Osteocyte (in vitro differentiated cells): ENCODE measurements around the gene LMF2. TPM values are rescaled to one million over a fixed set of nuclear protein-coding genes. Genes with fewer than 3 reads are reported as not detected.
"Not testable (repeated sequence)": the region's sequence is repeated elsewhere in the genome, so short reads cannot be mapped to it uniquely, and the experiment has no call there.

ENCODE experiments used
- DNase-seq: peaks from one replicate; pipeline ENCODE4 v3.0.0; 2021; ENCODE audit warnings: mixed read lengths; ENCODE audit not compliant: unreplicated experiment; ENCODE audit errors: extremely low spot score
- H3K27ac Mint-ChIP-seq: one replicate; pipeline ENCODE4 v1.8.0; 2021; ENCODE audit warnings: mild to moderate bottlenecking, mixed read lengths; ENCODE audit not compliant: unreplicated experiment
- H3K27me3 Mint-ChIP-seq: one replicate; pipeline ENCODE4 v1.8.0; 2021; ENCODE audit warnings: mixed read lengths; ENCODE audit not compliant: unreplicated experiment
- H3K36me3 Mint-ChIP-seq: one replicate; pipeline ENCODE4 v1.8.0; 2021; ENCODE audit warnings: mixed read lengths; ENCODE audit not compliant: unreplicated experiment
- H3K4me1 Mint-ChIP-seq: one replicate; pipeline ENCODE4 v1.8.0; 2021; ENCODE audit warnings: mixed read lengths; ENCODE audit not compliant: unreplicated experiment
- H3K4me3 Mint-ChIP-seq: one replicate; pipeline ENCODE4 v1.8.0; 2021; ENCODE audit warnings: mild to moderate bottlenecking, moderate library complexity, mixed read lengths; ENCODE audit not compliant: unreplicated experiment
- H3K9me3 Mint-ChIP-seq: one replicate; pipeline ENCODE4 v1.8.0; 2021; ENCODE audit warnings: mixed read lengths; ENCODE audit not compliant: unreplicated experiment
- total RNA-seq: library from RNA; stranded (reverse); gene quantifications from 2 replicates; pipeline ENCODE4 v1.2.1, GENCODE V29; 2021
- TF ChIP-seq, protein P1 (sequence below): fragments of 200-600 bp; sonication (generic); IDR thresholded peaks from 2 replicates; pipeline ENCODE4 v1.5.0; 2021; ENCODE audit warnings: antibody characterized with exemption, mild to moderate bottlenecking, moderate library complexity

The LMF2 gene
- total RNA-seq, 1 donor from 2014 or later, result 107 TPM

DNA sequence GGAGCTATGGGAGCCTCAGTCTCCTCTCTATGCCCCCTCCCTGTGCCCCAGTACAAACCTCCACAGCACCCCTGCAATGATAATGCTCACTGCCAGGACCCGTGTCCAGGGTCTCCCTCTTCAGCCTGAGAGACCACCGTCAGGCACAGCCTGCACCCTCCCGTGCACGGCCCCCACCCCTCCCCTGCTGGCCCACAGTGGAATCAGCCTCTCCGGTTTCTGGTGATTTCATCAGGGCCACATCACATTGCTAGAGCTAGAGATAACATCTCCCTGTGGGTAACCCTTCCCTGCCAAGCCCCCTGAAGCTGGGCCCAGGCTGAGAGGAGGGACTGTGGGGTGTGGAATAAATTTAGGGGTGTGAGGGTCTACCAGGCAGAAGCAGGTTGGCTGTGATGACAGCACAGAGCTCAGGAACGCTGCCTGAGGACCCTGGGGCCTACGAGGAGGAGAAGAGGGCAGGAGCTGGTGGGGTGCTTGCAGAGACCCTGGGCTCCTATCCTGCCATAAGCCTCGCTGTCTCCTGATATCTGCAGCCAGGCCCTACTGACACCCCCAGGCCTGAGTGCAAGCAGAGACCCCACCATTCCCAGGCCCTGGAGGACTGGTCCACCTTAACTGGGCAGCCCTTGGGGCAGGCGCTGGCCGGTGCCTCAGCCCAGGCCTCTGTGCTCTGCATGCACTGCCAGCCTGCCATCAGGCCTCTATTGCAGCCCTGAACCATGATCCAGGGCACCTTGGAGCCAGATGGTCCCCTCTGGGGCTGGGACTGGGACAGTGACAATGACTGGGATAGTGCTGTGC, 38.2 kb upstream of the LMF2 start, which contains the start of gene KLHDC7B:
Gene KLHDC7B, plus strand, starts transcription at position 378 of the 804 bp plus-strand sequence. Its CDS starts 345 bp downstream, at position 723.
- peak within 1 kb of the TSS; percentile 50 for H3K27ac Mint-ChIP-seq
- no peaks in the 10 kb centered on the region for H3K36me3 Mint-ChIP-seq
- H3K9me3 Mint-ChIP-seq, result no peaks in the 10 kb centered on the region
- TF ChIP-seq, protein P1, sequence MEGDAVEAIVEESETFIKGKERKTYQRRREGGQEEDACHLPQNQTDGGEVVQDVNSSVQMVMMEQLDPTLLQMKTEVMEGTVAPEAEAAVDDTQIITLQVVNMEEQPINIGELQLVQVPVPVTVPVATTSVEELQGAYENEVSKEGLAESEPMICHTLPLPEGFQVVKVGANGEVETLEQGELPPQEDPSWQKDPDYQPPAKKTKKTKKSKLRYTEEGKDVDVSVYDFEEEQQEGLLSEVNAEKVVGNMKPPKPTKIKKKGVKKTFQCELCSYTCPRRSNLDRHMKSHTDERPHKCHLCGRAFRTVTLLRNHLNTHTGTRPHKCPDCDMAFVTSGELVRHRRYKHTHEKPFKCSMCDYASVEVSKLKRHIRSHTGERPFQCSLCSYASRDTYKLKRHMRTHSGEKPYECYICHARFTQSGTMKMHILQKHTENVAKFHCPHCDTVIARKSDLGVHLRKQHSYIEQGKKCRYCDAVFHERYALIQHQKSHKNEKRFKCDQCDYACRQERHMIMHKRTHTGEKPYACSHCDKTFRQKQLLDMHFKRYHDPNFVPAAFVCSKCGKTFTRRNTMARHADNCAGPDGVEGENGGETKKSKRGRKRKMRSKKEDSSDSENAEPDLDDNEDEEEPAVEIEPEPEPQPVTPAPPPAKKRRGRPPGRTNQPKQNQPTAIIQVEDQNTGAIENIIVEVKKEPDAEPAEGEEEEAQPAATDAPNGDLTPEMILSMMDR, result no peak
- H3K4me3 Mint-ChIP-seq, result no peak within 1 kb of the TSS
- H3K4me1 Mint-ChIP-seq, result no peaks in the 10 kb centered on the region
- no peaks in the 10 kb centered on the region for H3K27me3 Mint-ChIP-seq
- no peak for DNase-seq

DNA sequence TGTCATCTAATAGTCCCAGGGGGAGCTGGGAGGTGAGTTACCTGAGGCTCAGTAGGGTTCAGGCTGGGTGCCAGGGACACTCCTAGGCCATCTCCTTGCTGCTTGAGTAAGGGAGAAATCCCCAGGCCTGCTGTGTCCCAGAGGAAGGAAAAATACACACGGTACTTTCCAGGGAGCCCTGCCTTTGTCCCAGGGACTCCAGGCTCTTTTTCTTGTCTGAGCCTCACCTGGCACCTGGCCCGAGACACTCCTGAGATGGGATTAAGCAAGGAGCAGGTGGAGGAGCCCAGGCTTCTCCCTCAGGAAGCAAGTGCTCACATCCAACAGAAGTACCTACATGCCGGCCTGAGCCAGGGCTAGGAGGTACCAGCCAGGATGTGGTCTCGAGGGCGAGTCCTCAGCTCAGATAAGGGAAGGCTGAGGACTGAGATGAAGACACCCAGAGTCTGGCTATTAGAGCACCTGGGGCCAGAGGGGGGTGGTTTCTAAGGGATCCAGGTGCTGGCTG, 37.3 kb upstream of the LMF2 start:
- peaks cover under 1% of the 10 kb centered on the region for H3K4me1 Mint-ChIP-seq
- TF ChIP-seq, protein P1, result no peak
- no peak overlapping the region for H3K4me3 Mint-ChIP-seq
- no peak overlapping the region for H3K27ac Mint-ChIP-seq
- H3K36me3 Mint-ChIP-seq, result no peaks in the 10 kb centered on the region
- H3K9me3 Mint-ChIP-seq, result no peaks in the 10 kb centered on the region
- no peak for DNase-seq
- no peaks in the 10 kb centered on the region for H3K27me3 Mint-ChIP-seq

DNA sequence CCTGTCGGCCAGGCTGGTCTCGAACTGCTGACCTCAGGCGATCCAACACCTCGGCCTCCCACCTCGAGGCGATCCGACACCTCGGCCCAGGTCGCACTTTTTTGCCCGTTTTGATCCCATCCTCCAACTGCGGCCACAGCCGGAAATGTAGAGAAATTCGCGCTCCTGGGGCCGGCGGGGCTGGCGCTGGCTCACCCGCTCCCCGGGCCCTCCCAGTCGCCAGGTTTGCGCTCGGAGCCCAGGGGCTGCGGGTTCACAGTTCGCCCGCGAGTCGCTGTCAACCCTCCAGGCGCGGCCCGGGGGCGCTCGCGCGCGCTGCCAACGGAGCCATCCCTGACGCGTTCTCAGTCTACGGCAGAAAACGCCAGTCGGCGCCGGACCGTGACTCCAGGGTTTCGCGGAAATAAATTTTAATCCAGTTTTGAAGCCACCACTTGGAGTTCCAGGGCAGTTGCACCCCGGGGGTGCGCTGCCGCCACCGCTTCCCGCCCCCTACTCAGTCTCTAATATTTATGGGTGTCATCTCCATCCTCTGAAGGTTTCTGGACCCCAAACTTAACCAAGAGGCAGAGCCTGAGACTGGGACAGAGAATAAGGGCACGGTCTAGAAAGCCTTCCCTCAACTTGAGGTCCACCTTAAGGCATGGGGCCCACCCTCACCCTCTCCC, 36.7 kb upstream of the LMF2 start:
- no peaks in the 10 kb centered on the region for H3K36me3 Mint-ChIP-seq
- H3K4me1 Mint-ChIP-seq, result peaks cover 6% of the 10 kb centered on the region
- DNase-seq, result peak; percentile 90
- H3K9me3 Mint-ChIP-seq, result no peaks in the 10 kb centered on the region
- no peak overlapping the region for H3K27ac Mint-ChIP-seq
- TF ChIP-seq, protein P1, result peak; percentile 62
- H3K4me3 Mint-ChIP-seq, result no peak overlapping the region
- no peaks in the 10 kb centered on the region for H3K27me3 Mint-ChIP-seq

DNA sequence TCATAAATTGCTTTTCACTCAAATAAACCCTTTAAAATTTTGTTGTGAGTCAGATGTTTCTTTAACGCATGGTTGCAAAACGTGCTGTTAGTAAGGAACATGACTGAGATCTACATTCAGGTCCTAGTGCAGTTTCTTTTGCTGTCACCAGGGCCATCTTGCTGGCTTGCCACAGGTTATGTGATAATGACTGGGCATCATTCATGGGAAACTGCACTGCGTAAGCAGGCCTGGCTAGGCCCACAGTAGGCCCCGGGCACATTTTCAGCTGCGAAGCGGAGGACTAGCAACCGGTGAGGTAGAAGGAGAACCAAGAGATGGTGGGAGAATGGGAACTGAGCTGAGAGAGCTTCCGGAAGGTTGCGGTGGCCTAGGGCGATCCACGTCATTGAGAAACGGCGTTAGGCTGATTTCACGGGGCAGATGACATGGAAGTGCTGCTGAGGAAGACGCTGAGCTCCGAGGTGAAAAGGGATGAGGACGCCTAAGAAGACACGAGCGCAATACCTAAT, 35.0 kb upstream of the LMF2 start:
- Mint-ChIP-seq H3K36me3 (no peaks in the 10 kb centered on the region), H3K4me1 (peaks cover 6% of the 10 kb centered on the region), H3K27me3 (no peaks in the 10 kb centered on the region), H3K9me3 (no peaks in the 10 kb centered on the region), H3K4me3 (no peak overlapping the region), H3K27ac (no peak overlapping the region)
- DNase-seq, result no peak
- TF ChIP-seq, protein P1, result no peak

DNA sequence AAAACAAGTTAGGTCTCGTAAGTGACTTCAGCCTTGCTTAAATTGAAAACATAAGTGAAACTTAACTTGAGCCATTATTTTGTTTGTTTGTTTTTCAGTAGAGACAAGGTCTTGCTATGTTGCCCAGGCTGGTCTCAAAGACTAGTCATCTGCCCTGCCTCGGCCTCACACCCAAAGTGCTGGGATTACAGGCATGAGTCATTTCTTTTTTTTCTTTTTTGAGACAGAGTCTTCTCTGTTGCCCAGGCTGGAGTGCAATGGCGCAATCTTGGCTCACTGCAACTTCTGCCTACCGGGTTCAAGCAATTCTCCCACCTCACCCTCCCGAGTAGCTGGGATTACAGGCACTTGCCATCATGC, 34.1 kb upstream of the LMF2 start:
- H3K27ac Mint-ChIP-seq, H3K36me3 Mint-ChIP-seq, H3K9me3 Mint-ChIP-seq, H3K4me1 Mint-ChIP-seq, DNase-seq, H3K27me3 Mint-ChIP-seq, H3K4me3 Mint-ChIP-seq: not testable (repeated sequence)
